Gastroesophageal sphincter (tissue), 4 donors: Measurements from ENCODE around the gene ZDHHC11B. TPM values are rescaled to one million over a fixed set of nuclear protein-coding genes. Genes with fewer than 3 reads are reported as not detected.

ENCODE experiments used
- ATAC-seq: fragments of 150-250 bp; one replicate; pipeline ENCODE4 v1.9.1; 2016; ENCODE audit warnings: mild to moderate bottlenecking, moderate library complexity
- H3K27ac ChIP-seq, 4 donors: fragments of 200-600 bp; sonication (generic) in 3 of 4; 1 replicate in 3 of 4; 2 replicates in 1 of 4; pipeline ENCODE4 v1.5.1; 2016 to 2019
- H3K27me3 ChIP-seq: fragments of 200-600 bp; sonication (generic); one replicate; pipeline ENCODE4 v1.5.1; 2019
- H3K36me3 ChIP-seq, 2 donors: fragments of 200-600 bp; sonication (generic); one replicate each; pipeline ENCODE4 v1.5.1; 2019; ENCODE audit warnings: control low read depth in 1 of 2
- H3K4me1 ChIP-seq, 3 donors: fragments of 200-600 bp; sonication (generic); 1 replicate in 2 of 3; 2 replicates in 1 of 3; pipeline ENCODE4 v1.5.1; 2016 to 2019; ENCODE audit warnings: control low read depth in 2 of 3
- H3K4me3 ChIP-seq, 2 donors: fragments of 200-600 bp; sonication (generic); one replicate each; pipeline ENCODE4 v1.5.1; 2019; ENCODE audit warnings: mild to moderate bottlenecking in 1 of 2, moderate library complexity in 1 of 2
- H3K9me3 ChIP-seq, 3 donors: fragments of 200-600 bp; sonication (generic); one replicate each; pipeline ENCODE4 v1.5.1; 2017 to 2019; ENCODE audit warnings: control low read depth in 2 of 3
- CTCF ChIP-seq, 4 experiments: fragments of 200-600 bp in 2 of 4; fragments of 450-650 bp in 2 of 4; sonication (generic) in 1 of 4; IDR thresholded peaks; one replicate each; pipeline ENCODE4 v1.5.1; 2017 to 2019; ENCODE audit warnings: antibody characterized with exemption in 4 of 4, mild to moderate bottlenecking in 2 of 4, moderate library complexity in 2 of 4
- EP300 ChIP-seq: sonication (generic); formaldehyde crosslinking; IDR thresholded peaks from one replicate; pipeline ENCODE4 v1.6.1; 2017; ENCODE audit warnings: antibody characterized with exemption, mild to moderate bottlenecking
- POLR2A ChIP-seq, 2 donors: fragments of 450-650 bp; IDR thresholded peaks; one replicate each; pipeline ENCODE4 v1.6.1; 2017; ENCODE audit warnings: antibody characterized with exemption in 2 of 2, mild to moderate bottlenecking in 2 of 2, moderate library complexity in 1 of 2
- POLR2AphosphoS5 ChIP-seq: sonication (generic); formaldehyde crosslinking; IDR thresholded peaks from one replicate; pipeline ENCODE4 v1.6.1; 2017; ENCODE audit warnings: antibody characterized with exemption
- WGBS, 2 donors: methylation state at CpG; one replicate each; pipeline ENCODE4 v1.1.5; 2018; ENCODE audit warnings: low coverage in 1 of 2; 5-methylcytosine and 5-hydroxymethylcytosine counted together
- total RNA-seq, 4 donors: library from RNA; depleted of rRNA; stranded (reverse); fragments of >200 nt; gene quantifications; one replicate each; pipeline ENCODE4 v1.1.0, GENCODE V29; 2016

The ZDHHC11B gene
- total RNA-seq, 4 donors from 2014 or later = 3.1 to 14.3 (median 6.9) TPM

- 60% methylated on average over 2 of the region's 40 CpGs; no CpG with 5 or more reads in 1 of the 2 donors for WGBS, 2 donors
- Histone ChIP-seq H3K27me3 (no peaks in the 10 kb centered on the region), H3K36me3 (peaks cover 0 to 52% of the 10 kb centered on the region in 2 donors), H3K4me1 (peaks cover 0 to 48% (median 17%) of the 10 kb centered on the region in 3 donors), H3K4me3 (no peak overlapping the region), H3K27ac (peak overlapping the region in 1 of 4 donors; percentile 44), H3K9me3 (no peaks in the 10 kb centered on the region)
- TF ChIP-seq POLR2AphosphoS5 = no peak
- TF ChIP-seq CTCF (IDR thresholded peaks at IDR 0.05) = no peak
- no peak for TF ChIP-seq POLR2A (IDR thresholded peaks at IDR 0.05)
- TF ChIP-seq EP300 = no peak
- ATAC-seq = no peak
Observed at GRCh38 chr5:665956-666711, 118.4 kb downstream of the ZDHHC11B start.

- WGBS, 2 donors = no CpG with 5 or more reads among the region's 8 CpGs
- Histone ChIP-seq H3K4me1 (peaks cover 0 to 42% (median 15%) of the 10 kb centered on the region in 3 donors), H3K36me3 (peaks cover 0 to 58% of the 10 kb centered on the region in 2 donors), H3K27ac (no peak overlapping the region), H3K27me3 (no peaks in the 10 kb centered on the region), H3K4me3 (no peak overlapping the region), H3K9me3 (no peaks in the 10 kb centered on the region)
- ATAC-seq = no peak
- TF ChIP-seq CTCF (IDR thresholded peaks at IDR 0.05) (no peak), POLR2AphosphoS5 (no peak), EP300 (no peak), POLR2A (IDR thresholded peaks at IDR 0.05) (no peak)
Observed at GRCh38 chr5:665541-665955, 119.0 kb downstream of the ZDHHC11B start.

GRCh38 chr5:664994-665360 lies 119.6 kb downstream of the ZDHHC11B start:
- Histone ChIP-seq H3K4me3 (no peak overlapping the region), H3K9me3 (no peaks in the 10 kb centered on the region), H3K27me3 (no peaks in the 10 kb centered on the region), H3K36me3 (peaks cover 0 to 64% of the 10 kb centered on the region in 2 donors), H3K4me1 (peaks cover 0 to 37% (median 14%) of the 10 kb centered on the region in 3 donors), H3K27ac (no peak overlapping the region)
- ATAC-seq = no peak
- WGBS, 2 donors = 83% methylated on average over 4 of the region's 20 CpGs; no CpG with 5 or more reads in 1 of the 2 donors
- TF ChIP-seq EP300 (no peak), POLR2AphosphoS5 (no peak), POLR2A (IDR thresholded peaks at IDR 0.05) (no peak), CTCF (IDR thresholded peaks at IDR 0.05) (no peak)

- Histone ChIP-seq H3K36me3 (peaks cover 0 to 69% of the 10 kb centered on the region in 2 donors), H3K27ac (no peak overlapping the region), H3K4me1 (peaks cover 0 to 32% (median 9%) of the 10 kb centered on the region in 3 donors), H3K4me3 (no peak overlapping the region), H3K27me3 (no peaks in the 10 kb centered on the region), H3K9me3 (no peaks in the 10 kb centered on the region)
- WGBS, 2 donors = 74% methylated on average over 4 of the region's 24 CpGs; no CpG with 5 or more reads in 1 of the 2 donors
- no peak for TF ChIP-seq CTCF (IDR thresholded peaks at IDR 0.05)
- no peak for TF ChIP-seq POLR2AphosphoS5
- no peak for TF ChIP-seq POLR2A (IDR thresholded peaks at IDR 0.05)
- TF ChIP-seq EP300 = no peak
- no peak for ATAC-seq
Observed at GRCh38 chr5:664343-664993, 120.1 kb downstream of the ZDHHC11B start.
